Activated CD8-positive, alpha-beta T cell treated with anti-CD3 and anti-CD28 coated beads for 36 hours (primary cell): ENCODE measurements around the gene KIAA1328. TPM values are rescaled to one million over a fixed set of nuclear protein-coding genes. Genes with fewer than 3 reads are reported as not detected.

Source experiments
- ATAC-seq: fragments of 200-7000 bp; cut with Tn5 transposase; one replicate; pipeline ENCODE4 v1.10.0; 2021; ENCODE audit warnings: mild to moderate bottlenecking, moderate library complexity
- CTCF ChIA-PET: fragments of 350-600 bp; sonication (Branson Sonifier 250); formaldehyde crosslinking; loops from one replicate; lab custom pipeline; 2021; ENCODE audit warnings: antibody characterized with exemption; lab: Charles Lee
- POLR2A ChIA-PET: fragments of 350-600 bp; sonication (Branson Sonifier 250); formaldehyde crosslinking; loops from one replicate; lab custom pipeline; 2021; ENCODE audit warnings: antibody characterized with exemption; lab: Charles Lee
- DNase-seq: peaks from one replicate; pipeline ENCODE4 v3.0.0-alpha.2; 2020
- H3K27ac Mint-ChIP-seq: one replicate; pipeline ENCODE4 v1.8.0; 2021; ENCODE audit warnings: mild to moderate bottlenecking, mixed read lengths
- H3K27me3 Mint-ChIP-seq: one replicate; pipeline ENCODE4 v1.8.0; 2021; ENCODE audit warnings: mixed read lengths
- H3K36me3 Mint-ChIP-seq: one replicate; pipeline ENCODE4 v1.8.0; 2021; ENCODE audit warnings: low read depth, mixed read lengths
- H3K4me1 Mint-ChIP-seq: one replicate; pipeline ENCODE4 v1.8.0; 2021; ENCODE audit warnings: low read depth, mixed read lengths
- H3K4me3 Mint-ChIP-seq: one replicate; pipeline ENCODE4 v1.8.0; 2021; ENCODE audit warnings: mild to moderate bottlenecking, moderate library complexity, mixed read lengths
- H3K9me3 Mint-ChIP-seq: one replicate; pipeline ENCODE4 v1.8.0; 2021; ENCODE audit warnings: mixed read lengths
- intact Hi-C: fragments of 100-400 bp; cut with micrococcal nuclease; formaldehyde crosslinking; loops from one replicate; pipeline ENCODE4 v1.10.0; 2022
- total RNA-seq, 2 experiments: library from RNA; stranded (reverse); gene quantifications; one replicate each; pipeline ENCODE4 v1.2.3, GENCODE V29; 2021
- TF ChIP-seq, protein P1 (sequence below): fragments of 200-600 bp; IDR thresholded peaks from one replicate; pipeline ENCODE4 v1.8.0; 2022; ENCODE audit warnings: antibody characterized with exemption, mild to moderate bottlenecking

The KIAA1328 gene
- total RNA-seq, 2 experiments from 2014 or later: 5.9 to 6.1 TPM

DNA sequence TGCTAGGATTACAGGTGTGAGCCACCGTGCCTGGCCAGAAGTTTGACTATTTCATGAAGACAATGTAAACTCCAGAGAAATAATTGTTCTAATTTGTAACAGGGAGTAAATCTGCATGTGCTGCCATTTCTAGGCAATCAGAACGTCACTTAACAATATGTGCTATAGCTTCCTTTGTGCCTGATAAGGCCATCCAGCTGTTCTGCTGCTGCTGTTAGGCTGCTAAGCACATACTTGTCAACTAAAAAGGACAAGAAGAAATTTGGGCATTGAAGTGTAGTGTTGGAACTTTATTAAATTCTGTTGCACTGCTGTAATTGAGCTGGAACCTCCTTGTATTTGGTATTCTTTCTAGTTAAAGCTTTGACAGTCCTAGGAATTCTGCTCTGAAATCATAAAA is 57.1 kb downstream of the KIAA1328 start:
- Mint-ChIP-seq H3K27ac (no peak overlapping the region), H3K4me3 (no peak overlapping the region), H3K9me3 (no peaks in the 10 kb centered on the region), H3K27me3 (no peaks in the 10 kb centered on the region), H3K4me1 (no peaks in the 10 kb centered on the region), H3K36me3 (peaks cover 11% of the 10 kb centered on the region)
- ATAC-seq: no peak
- intact Hi-C loops: no loop called here
- ChIA-PET CTCF (no interaction called here), POLR2A (no interaction called here)
- TF ChIP-seq, protein P1, sequence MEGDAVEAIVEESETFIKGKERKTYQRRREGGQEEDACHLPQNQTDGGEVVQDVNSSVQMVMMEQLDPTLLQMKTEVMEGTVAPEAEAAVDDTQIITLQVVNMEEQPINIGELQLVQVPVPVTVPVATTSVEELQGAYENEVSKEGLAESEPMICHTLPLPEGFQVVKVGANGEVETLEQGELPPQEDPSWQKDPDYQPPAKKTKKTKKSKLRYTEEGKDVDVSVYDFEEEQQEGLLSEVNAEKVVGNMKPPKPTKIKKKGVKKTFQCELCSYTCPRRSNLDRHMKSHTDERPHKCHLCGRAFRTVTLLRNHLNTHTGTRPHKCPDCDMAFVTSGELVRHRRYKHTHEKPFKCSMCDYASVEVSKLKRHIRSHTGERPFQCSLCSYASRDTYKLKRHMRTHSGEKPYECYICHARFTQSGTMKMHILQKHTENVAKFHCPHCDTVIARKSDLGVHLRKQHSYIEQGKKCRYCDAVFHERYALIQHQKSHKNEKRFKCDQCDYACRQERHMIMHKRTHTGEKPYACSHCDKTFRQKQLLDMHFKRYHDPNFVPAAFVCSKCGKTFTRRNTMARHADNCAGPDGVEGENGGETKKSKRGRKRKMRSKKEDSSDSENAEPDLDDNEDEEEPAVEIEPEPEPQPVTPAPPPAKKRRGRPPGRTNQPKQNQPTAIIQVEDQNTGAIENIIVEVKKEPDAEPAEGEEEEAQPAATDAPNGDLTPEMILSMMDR: no peak
- no peak for DNase-seq

DNA sequence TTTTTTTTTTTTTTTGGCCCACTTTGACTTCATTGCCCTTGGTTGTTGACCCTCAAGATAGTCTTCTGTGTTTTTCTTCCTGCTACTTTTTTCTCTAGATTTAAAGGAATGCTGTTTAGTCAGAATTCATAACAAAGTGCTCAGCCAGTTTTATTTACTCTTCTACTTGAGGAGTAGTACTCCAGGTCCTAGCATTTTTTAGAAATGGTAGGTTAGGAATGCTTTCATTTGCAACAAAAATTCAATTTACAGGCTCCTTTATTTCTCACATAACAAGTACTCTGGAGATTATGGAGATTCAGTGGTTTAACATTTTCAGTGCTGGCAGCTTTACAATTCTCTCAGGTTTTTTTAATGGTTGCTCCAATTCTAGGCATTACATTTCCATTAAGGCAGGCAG is 58.2 kb downstream of the KIAA1328 start:
- TF ChIP-seq, protein P1: no peak
- ChIA-PET POLR2A (no interaction called here), CTCF (interaction anchor here (0.8 kb wide), 1 partner anchor 12 kb away, joined by 3 read pairs; no protein-coding TSS in a partner anchor)
- Mint-ChIP-seq H3K4me3 (no peak overlapping the region), H3K27ac (no peak overlapping the region), H3K9me3 (no peaks in the 10 kb centered on the region), H3K4me1 (no peaks in the 10 kb centered on the region), H3K36me3 (peaks cover 9% of the 10 kb centered on the region), H3K27me3 (no peaks in the 10 kb centered on the region)
- ATAC-seq (no peak), DNase-seq (no peak)
- intact Hi-C loops: no loop called here

- Mint-ChIP-seq H3K4me3 (no peak overlapping the region), H3K9me3 (no peaks in the 10 kb centered on the region), H3K27ac (no peak overlapping the region), H3K36me3 (peaks cover 9% of the 10 kb centered on the region), H3K4me1 (no peaks in the 10 kb centered on the region), H3K27me3 (no peaks in the 10 kb centered on the region)
- DNase-seq: no peak
- ChIA-PET CTCF (no interaction called here), POLR2A (no interaction called here)
- ATAC-seq: no peak
- intact Hi-C loops: no loop called here
- TF ChIP-seq, protein P1: no peak
These were observed 58.9 kb downstream of the KIAA1328 start for GRCh38 chr18:36887864-36888263.

GRCh38 chr18:36888778-36889177 is 59.9 kb downstream of the KIAA1328 start:
- POLR2A ChIA-PET: interaction anchor here (1.6 kb wide), 1 partner anchor 60 kb away, joined by 3 read pairs; the partner anchor contains the start of genes KIAA1328 and TPGS2

DNA sequence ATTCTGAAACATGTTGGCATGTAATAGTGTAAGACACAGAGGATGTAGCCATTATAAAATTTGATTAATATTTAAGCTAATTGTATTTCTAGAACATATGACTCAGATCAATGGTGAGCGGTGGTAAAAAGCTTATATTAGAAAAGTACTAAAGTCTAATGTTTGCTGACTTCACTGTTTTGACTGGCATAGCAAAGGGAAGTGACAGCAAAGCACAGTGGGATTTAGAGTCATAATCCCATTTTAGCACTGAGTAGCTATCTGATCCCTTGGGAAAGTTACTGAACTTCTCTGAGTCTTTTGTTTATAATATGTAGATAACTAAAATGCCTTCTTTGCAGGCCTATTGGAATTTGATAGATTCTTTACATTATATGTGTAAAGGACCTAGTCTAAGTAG is 60.4 kb downstream of the KIAA1328 start:
- POLR2A ChIA-PET: interaction anchor here (1.6 kb wide), 1 partner anchor 60 kb away, joined by 3 read pairs; the partner anchor contains the start of genes KIAA1328 and TPGS2
- CTCF ChIA-PET: no interaction called here
- intact Hi-C loops: no loop called here

More at GRCh38 chr18:36888778-36889177, 59.9 kb downstream of the KIAA1328 start:
- H3K9me3 Mint-ChIP-seq: no peaks in the 10 kb centered on the region
- DNase-seq: no peak
- H3K4me1 Mint-ChIP-seq: no peaks in the 10 kb centered on the region
- TF ChIP-seq, protein P1: no peak
- intact Hi-C loops: no loop called here
- H3K27me3 Mint-ChIP-seq: no peaks in the 10 kb centered on the region
- H3K36me3 Mint-ChIP-seq: peaks cover 9% of the 10 kb centered on the region
- CTCF ChIA-PET: no interaction called here
- no peak overlapping the region for H3K27ac Mint-ChIP-seq
- ATAC-seq: no peak
- no peak overlapping the region for H3K4me3 Mint-ChIP-seq

More for the DNA sequence above, 60.4 kb downstream of the KIAA1328 start:
- Mint-ChIP-seq H3K36me3 (peaks cover 10% of the 10 kb centered on the region), H3K4me3 (no peak overlapping the region), H3K27ac (no peak overlapping the region), H3K4me1 (no peaks in the 10 kb centered on the region), H3K9me3 (no peaks in the 10 kb centered on the region), H3K27me3 (no peaks in the 10 kb centered on the region)
- TF ChIP-seq, protein P1: no peak
- DNase-seq (no peak), ATAC-seq (no peak)
